Measurements from ENCODE around the gene SYTL3. TPM values are rescaled to one million over a fixed set of nuclear protein-coding genes. Genes with fewer than 3 reads are reported as not detected.

SYTL3 gene
- total and polyA plus RNA-seq, 2 donors from 2014 or later = 3.1 to 16.0 TPM

GRCh38 chr6:158607411-158608170 is 42.3 kb upstream of the SYTL3 start:
- no peak for FAIRE-seq
- TF ChIP-seq CTCF (IDR thresholded peaks at IDR 0.05; ENCODE audit: borderline replicate concordance, extremely low read depth, insufficient read depth) = no peak
- Histone ChIP-seq H3K27me3 (ENCODE audit: control insufficient read depth, insufficient read depth, low read length) (no peaks in the 10 kb centered on the region), H3K4me1 (ENCODE audit: control insufficient read depth in 2 of 3, insufficient read depth in 2 of 3, low read depth in 1 of 3, low read length in 3 of 3) (peaks cover 0 to 9% (median 3%) of the 10 kb centered on the region in 3 donors), H3K4me3 (ENCODE audit: low read length in 3 of 3) (no peak overlapping the region), H3K27ac (ENCODE audit: low read depth in 2 of 2, low read length in 2 of 2) (no peak overlapping the region), H3K36me3 (ENCODE audit: control insufficient read depth in 2 of 3, insufficient read depth in 3 of 3, low read length in 3 of 3) (peaks cover 2 to 15% (median 4%) of the 10 kb centered on the region in 3 donors), H3K9me3 (ENCODE audit: control insufficient read depth in 2 of 3, insufficient read depth in 1 of 3, low read length in 3 of 3) (no peaks in the 10 kb centered on the region), H3K9ac (ENCODE audit: low read length in 3 of 3) (no peak overlapping the region)
- intact Hi-C loops (cut with DNase I) = loop anchor here (5.0 kb wide), 1 partner anchor 390 kb away; no protein-coding TSS in a partner anchor
- no peak for DNase-seq

- Histone ChIP-seq H3K27me3 (ENCODE audit: control insufficient read depth, insufficient read depth, low read length) (no peaks in the 10 kb centered on the region), H3K9ac (ENCODE audit: low read length in 3 of 3) (no peak overlapping the region), H3K27ac (ENCODE audit: low read depth in 2 of 2, low read length in 2 of 2) (no peak overlapping the region), H3K36me3 (ENCODE audit: control insufficient read depth in 2 of 3, insufficient read depth in 3 of 3, low read length in 3 of 3) (peaks cover 2 to 15% (median 4%) of the 10 kb centered on the region in 3 donors), H3K4me1 (ENCODE audit: control insufficient read depth in 2 of 3, insufficient read depth in 2 of 3, low read depth in 1 of 3, low read length in 3 of 3) (peaks cover 0 to 9% (median 3%) of the 10 kb centered on the region in 3 donors), H3K9me3 (ENCODE audit: control insufficient read depth in 2 of 3, insufficient read depth in 1 of 3, low read length in 3 of 3) (no peaks in the 10 kb centered on the region), H3K4me3 (ENCODE audit: low read length in 3 of 3) (no peak overlapping the region)
- DNase-seq (no peak), FAIRE-seq (no peak)
- intact Hi-C loops (cut with DNase I) = loop anchor here (5.0 kb wide), 1 partner anchor 391 kb away; no protein-coding TSS in a partner anchor
- no peak for TF ChIP-seq CTCF (IDR thresholded peaks at IDR 0.05; ENCODE audit: borderline replicate concordance, extremely low read depth, insufficient read depth)
Measured at GRCh38 chr6:158608221-158608620, 41.6 kb upstream of the SYTL3 start.

DNA sequence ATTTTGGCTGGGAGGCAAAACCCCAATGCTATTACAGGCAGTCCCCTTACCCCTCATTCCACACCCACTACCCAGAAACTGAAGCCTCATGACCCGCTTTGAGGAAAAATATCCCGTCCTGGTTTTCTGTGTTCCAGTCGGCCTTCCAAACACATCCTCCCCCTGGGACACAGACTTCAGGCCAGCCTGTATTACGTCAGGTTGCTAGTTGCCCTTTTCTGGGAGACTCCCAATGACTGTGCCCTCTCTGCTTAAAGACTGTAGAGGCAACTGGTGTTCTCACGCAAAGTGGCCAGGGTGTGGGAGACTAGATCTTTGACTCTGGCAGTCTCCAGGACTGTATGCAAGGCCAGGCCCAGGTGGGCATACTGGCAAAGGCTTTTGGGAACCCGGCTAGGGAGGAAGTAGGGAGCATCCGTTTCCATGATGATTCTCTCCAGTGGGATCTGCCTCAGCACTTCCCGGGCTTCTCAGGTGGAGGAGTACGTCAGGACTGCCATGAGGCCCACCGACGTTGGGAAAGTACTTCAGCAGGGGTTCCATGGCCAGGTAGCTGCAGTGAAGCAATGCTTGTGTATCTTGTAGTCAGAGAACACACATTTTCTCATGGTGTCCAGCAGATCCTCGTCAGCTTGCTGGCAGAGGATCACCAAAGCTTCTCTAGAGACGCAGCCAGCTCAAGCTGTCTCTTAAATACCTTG is 40.2 kb upstream of the SYTL3 start:
- peaks cover 0 to 9% (median 3%) of the 10 kb centered on the region in 3 donors for H3K4me1 ChIP-seq (ENCODE audit: control insufficient read depth in 2 of 3, insufficient read depth in 2 of 3, low read depth in 1 of 3, low read length in 3 of 3)
- intact Hi-C loops (cut with DNase I) = loop anchor here (5.0 kb wide), 1 partner anchor 392 kb away; no protein-coding TSS in a partner anchor
- FAIRE-seq (no peak), DNase-seq (no peak)
- H3K4me3 ChIP-seq (ENCODE audit: low read length in 3 of 3) = no peak overlapping the region
- H3K27me3 ChIP-seq (ENCODE audit: control insufficient read depth, insufficient read depth, low read length) = no peaks in the 10 kb centered on the region
- no peak overlapping the region for H3K27ac ChIP-seq (ENCODE audit: low read depth in 2 of 2, low read length in 2 of 2)
- no peak overlapping the region for H3K9ac ChIP-seq (ENCODE audit: low read length in 3 of 3)
- peaks cover 2 to 15% (median 4%) of the 10 kb centered on the region in 3 donors for H3K36me3 ChIP-seq (ENCODE audit: control insufficient read depth in 2 of 3, insufficient read depth in 3 of 3, low read length in 3 of 3)
- no peak for TF ChIP-seq CTCF (IDR thresholded peaks at IDR 0.05; ENCODE audit: borderline replicate concordance, extremely low read depth, insufficient read depth)
- no peaks in the 10 kb centered on the region for H3K9me3 ChIP-seq (ENCODE audit: control insufficient read depth in 2 of 3, insufficient read depth in 1 of 3, low read length in 3 of 3)
